OCI-M2 (cell line): ENCODE measurements around the gene SQSTM1.

Source experiments
- DNase-seq: peaks from one replicate; lab custom pipeline; 2025; ENCODE audit not compliant: unreplicated experiment; lab: John Stamatoyannopoulos, UW

Gene SQSTM1

DNA sequence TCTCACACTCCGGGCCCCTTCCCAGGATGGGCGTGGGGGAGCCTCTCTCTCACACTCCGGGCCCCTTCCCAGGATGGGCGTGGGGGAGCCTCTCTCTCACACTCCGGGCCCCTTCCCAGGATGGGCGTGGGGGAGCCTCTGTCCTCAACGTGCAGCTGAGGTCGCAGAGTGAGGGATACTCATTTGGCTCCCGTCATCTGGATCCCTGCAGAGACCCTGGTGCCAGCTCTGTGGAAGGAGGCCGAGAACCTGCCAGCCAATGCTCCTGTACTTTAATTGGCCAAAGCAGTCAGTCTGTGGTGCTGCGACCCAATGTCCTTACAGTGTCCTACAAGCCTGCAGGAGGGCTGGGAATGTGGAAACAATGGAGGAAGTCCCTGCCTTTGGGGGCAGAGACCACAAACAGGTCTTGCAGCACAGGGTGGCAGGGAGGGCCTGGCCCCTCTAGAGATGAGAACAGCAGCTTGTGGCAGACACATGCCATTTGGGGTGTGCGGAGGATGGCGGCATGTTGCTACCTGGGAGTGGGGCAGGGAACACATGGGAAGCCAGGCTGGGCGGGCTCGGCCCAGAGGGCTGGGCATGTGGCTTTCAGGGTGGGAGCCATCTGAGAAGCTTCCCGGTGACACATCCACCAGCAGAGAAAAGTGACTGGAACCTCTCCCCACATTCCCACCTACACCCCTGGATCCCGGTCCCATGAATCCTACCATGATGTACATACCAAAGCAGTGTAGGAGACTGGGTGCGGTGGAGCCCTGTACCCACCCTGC lies 51.5 kb downstream of the SQSTM1 start:
- no peak for DNase-seq

GRCh38 chr5:179872828-179873575 lies 52.3 kb downstream of the SQSTM1 start:
- DNase-seq, result no peak

DNA sequence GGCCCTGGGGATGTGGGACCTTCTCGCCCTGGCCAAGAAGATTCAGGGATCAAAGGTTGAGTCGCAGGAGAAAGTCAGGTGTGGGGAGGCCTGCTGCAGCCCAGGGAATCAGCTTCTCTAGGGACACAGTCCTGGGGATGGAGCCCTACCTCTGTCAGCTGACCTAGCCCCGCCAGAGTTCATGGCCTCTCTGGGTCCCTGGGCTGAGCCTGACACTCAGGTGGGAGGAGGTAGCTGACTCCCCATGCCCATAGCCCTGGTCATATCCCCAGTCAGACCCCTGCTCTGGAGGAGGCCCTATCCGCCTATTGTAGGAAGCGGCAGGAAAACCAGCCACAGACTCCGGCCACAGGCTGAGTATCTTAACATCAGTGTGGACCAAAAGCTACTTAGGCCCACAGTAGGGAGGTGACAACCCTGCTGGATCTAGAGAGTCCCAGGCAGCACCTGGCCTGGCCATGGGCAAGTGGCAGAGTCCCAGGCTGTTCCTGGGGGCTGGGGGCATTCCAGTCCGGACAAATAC lies 52.9 kb downstream of the SQSTM1 start:
- DNase-seq, result no peak

DNA sequence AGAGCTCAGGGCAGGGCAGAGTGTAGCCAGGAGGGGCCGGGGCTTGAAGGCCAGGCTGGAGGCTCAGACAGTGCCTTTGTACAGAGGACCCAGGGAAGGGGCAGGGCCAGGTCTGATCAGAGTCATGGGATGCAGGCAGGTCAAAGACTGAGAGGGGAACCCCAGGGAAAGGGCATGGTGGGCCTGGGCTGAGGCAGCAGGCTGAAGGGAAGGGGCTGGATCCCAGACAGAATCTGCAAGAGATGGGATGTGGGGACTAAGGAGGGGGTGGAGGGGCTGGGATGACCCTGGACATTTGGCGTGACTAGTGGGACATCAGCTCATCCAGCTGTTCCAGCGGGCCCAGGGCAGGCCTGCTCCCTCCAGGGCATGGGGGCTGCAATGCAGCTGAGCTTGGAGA lies 53.4 kb downstream of the SQSTM1 start:
- no peak for DNase-seq

GRCh38 chr5:179874536-179875292 lies 54.0 kb downstream of the SQSTM1 start:
- DNase-seq, result no peak

GRCh38 chr5:179875741-179876609 lies 55.3 kb downstream of the SQSTM1 start:
- no peak for DNase-seq

DNA sequence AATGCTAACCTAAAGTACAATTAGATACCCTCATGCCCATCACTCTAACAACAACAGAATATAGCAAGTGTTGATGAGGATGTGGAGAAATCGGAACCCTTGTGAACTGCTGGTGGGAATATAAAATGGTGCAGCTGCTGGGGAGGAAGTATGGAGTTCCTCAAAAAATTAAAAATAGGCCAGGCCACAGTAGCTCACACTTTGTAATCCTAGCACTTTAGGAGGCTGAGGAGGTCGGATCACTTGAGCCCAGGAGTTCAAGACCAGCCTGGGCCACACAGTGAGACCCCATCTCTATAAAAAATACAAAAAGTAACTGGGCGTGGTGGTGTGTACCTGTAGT lies 55.9 kb downstream of the SQSTM1 start:
- DNase-seq, result no peak

DNA sequence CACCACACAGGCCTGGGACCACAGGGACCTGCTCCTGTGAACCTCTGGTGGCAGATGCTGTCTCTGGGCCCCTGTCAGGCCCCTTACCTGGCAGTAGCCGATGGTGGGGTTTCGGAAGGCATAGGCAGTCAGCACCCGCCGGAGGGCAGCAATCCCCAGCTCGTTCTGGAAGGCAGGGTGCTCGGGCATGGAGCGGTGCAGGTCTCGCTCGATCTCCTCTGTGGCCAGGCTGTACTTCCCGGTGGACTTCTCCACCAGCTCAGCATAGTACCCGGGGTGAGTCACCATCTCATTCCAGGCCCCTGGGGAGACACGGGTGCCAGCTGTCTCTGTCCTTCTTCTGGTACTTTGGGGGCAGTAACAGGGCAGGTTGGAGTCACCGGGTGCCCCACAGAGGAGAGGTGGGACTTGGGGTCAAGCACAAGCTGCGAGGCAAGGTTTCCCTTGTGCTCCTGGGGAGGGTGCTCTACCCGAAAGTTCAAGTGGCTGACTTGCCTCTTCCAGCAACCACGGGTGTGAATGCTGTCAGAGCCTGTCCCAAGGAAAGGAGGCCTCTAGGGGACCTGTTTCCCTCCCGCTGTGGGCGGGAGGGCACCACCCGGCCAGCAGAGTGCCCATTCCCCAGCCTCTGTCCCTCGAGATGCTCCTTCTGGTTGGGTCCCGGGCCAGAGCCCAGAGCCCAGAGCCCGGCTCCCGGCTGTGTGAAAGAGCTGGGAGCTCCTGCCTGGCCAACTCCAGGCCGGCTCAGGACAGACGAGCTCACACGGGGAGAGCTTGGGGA lies 57.7 kb downstream of the SQSTM1 start:
- no peak for DNase-seq

- no peak for DNase-seq
Observed at GRCh38 chr5:179879003-179879689, 58.4 kb downstream of the SQSTM1 start.

DNA sequence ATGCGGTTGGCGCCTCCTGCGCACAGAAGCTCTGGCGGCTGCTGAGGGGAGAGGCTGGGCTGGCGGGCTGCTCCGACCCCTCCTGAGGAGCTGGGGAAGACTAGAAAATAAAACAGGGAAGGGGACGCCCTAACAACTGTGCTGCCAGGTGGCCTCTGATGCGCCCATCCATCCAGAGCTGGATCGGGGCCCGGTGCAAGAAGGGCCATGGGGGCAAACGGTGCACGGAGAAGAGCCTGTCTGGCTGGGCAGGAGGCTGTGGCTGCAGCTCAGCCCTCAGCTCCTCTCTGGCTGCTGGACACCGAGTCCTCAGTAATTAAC lies 58.9 kb downstream of the SQSTM1 start:
- no peak for DNase-seq

GRCh38 chr5:179880066-179880650 lies 59.5 kb downstream of the SQSTM1 start:
- no peak for DNase-seq

DNA sequence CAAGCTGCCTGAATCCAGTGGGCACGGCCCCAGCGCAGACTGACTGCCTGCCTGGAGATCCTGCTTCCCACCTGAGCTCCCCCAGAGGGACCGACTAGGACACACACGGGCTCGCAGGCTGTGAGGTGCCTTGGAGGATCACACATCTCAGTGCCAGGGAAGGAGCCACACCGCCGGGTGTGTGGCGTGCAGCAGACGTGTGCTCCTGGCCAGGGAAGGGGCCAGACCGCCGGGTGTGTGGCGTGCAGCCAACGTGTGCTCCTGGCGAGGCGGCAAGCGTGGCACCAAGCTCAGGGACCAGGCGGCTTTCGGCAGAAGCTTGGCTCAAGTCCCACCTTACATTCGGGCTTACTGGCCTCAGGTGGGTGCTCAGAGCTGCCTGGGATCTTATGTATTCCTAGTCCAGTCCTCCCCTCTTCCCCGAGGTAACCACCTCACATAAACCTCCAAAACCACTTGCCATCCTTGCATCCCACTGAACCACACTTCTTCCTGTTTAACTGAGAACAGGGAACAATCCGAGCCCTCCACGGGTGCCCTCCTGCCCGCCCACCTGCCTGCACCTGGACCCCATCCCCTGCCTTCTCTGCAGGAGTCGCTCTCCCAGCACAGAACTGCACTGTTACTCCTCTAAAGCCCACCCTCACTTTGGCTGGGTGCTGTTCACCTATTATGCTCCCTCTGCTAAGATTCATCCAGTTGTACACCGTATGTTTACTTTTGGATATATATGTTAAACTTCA lies 60.3 kb downstream of the SQSTM1 start:
- DNase-seq, result no peak

GRCh38 chr5:179882338-179882737 lies 61.6 kb downstream of the SQSTM1 start:
- DNase-seq, result no peak

DNA sequence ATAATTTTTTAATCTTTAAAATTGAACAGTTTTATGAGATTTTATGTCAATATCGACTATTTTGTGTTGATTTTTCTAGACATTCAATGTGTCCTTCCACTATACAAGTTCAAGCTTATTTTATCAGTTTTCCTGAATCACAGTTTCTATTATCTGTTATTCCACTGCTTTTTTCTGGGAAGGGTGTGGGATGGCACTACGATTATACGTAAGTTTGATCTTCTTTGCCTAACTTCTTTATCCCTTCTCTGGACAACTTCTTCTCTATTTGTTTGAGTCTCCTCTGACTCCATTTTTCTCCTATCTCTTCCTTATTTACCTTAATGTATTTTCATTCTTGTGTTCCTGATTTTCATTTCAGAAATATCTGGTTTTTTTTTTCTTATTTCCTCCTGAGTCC lies 62.5 kb downstream of the SQSTM1 start:
- DNase-seq, result no peak

DNA sequence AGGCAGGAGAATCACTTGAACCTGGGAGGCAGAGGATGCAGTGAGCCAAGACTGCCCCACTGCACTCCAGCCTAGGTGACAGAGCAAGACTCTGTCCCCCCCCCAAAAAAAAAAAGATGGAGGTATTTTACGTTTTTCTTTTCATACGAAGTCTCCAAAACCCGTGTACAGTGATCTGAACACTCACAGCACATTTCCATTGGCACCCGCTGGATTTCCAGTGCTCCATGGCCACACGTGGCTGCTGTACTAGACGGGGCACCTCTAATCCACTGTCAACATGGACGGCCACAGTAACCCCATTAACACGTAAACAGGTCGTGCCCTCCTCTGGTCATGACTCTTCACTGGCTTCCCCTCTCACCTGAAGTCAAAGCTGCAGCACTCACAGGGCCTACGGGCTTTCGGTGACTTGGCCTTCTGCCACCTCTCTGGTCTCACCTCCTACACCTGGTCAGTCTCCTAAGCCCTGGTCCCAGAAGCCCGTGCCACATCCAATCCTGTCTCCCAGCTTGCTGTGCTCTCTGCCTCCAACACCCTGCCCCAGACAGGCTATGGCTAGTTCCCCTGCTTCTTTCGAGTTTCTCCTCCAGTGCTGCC lies 64.9 kb downstream of the SQSTM1 start:
- no peak for DNase-seq

- DNase-seq, result no peak
Observed at GRCh38 chr5:179886190-179886911, 65.6 kb downstream of the SQSTM1 start.

DNA sequence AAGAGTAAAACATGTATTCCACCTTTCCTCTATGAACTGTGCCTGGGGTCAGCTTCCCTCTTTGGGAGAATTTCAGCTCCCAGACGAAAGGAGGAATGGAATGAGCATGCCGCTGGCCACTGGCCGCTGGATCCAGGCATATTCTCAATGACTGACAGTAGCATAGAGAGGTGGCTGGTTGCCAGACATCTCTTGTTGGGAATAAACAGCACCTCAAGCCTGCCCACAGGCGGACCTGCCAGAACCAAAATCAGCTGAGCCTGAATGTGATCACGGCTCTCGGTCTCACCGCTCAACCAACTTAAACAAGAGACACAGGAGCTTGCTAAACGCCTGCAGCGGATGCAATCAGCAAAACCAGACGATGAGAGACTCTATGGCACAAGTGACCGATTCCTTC lies 66.4 kb downstream of the SQSTM1 start:
- no peak for DNase-seq
